CD14-positive monocyte (primary cell): ENCODE data around the gene PRSS16. TPM values are rescaled to one million over a fixed set of nuclear protein-coding genes. Genes with fewer than 3 reads are reported as not detected.

ENCODE experiments used
- DNase-seq, 3 donors: peaks; one replicate each; pipeline ENCODE4 v3.0.0-alpha.2; 2011 to 2022
- H2AFZ ChIP-seq: 2 replicates; pipeline ENCODE4 v1.6.0; 2012; ENCODE audit warnings: mild to moderate bottlenecking, low read depth, low read length, inconsistent platforms; ENCODE audit not compliant: insufficient read depth, poor library complexity, severe bottlenecking
- H3K27ac ChIP-seq, 2 donors: 1 replicate in 1 of 2; 2 replicates in 1 of 2; pipeline ENCODE4 v1.5.1; 2012 to 2013; ENCODE audit warnings: low read length in 2 of 2, control low read depth in 1 of 2, inconsistent platforms in 1 of 2, low read depth in 1 of 2, mild to moderate bottlenecking in 1 of 2
- H3K27me3 ChIP-seq, 2 donors: one replicate each; pipeline versions ENCODE4 v1.6.0 to v1.6.1; 2011 to 2013; ENCODE audit warnings: low read length in 2 of 2; ENCODE audit not compliant: control insufficient read depth in 2 of 2, insufficient read depth in 2 of 2
- H3K36me3 ChIP-seq, 2 donors: replicated peaks in 1 of 2; 1 replicate in 1 of 2; 2 replicates in 1 of 2; pipeline versions ENCODE4 v1.5.1 to v1.6.1; 2012 to 2013; ENCODE audit warnings: low read length in 2 of 2, control low read depth in 1 of 2, inconsistent platforms in 1 of 2, mild to moderate bottlenecking in 1 of 2; ENCODE audit not compliant: insufficient read depth in 2 of 2, control insufficient read depth in 1 of 2
- H3K4me1 ChIP-seq, 2 donors: 1 replicate in 1 of 2; 2 replicates in 1 of 2; pipeline versions ENCODE4 v1.5.1 to v1.6.1; 2012 to 2013; ENCODE audit warnings: low read length in 2 of 2, control low read depth in 1 of 2, inconsistent platforms in 1 of 2, mild to moderate bottlenecking in 1 of 2, moderate library complexity in 1 of 2; ENCODE audit not compliant: insufficient read depth in 2 of 2, control insufficient read depth in 1 of 2
- H3K4me2 ChIP-seq: replicated peaks from 2 replicates; pipeline ENCODE3; 2012; ENCODE audit warnings: low read length, moderate library complexity, mild to moderate bottlenecking; ENCODE audit not compliant: poor library complexity, severe bottlenecking; ENCODE audit errors: extremely low read depth
- H3K4me3 ChIP-seq, 3 experiments: fragments of 200-600 bp in 1 of 3; sonication (generic) in 1 of 3; replicated peaks in 1 of 3; 1 replicate in 2 of 3; 2 replicates in 1 of 3; pipeline ENCODE4 v1.5.1; 2011 to 2013; ENCODE audit warnings: low read length in 3 of 3, mild to moderate bottlenecking in 3 of 3, control low read depth in 2 of 3, low read depth in 2 of 3, inconsistent platforms in 1 of 3, moderate library complexity in 1 of 3
- H3K79me2 ChIP-seq: 2 replicates; pipeline ENCODE4 v1.6.0; 2012; ENCODE audit warnings: mild to moderate bottlenecking, control low read depth, inconsistent platforms, low read length, moderate library complexity; ENCODE audit not compliant: insufficient read depth
- H3K9ac ChIP-seq: 2 replicates; pipeline ENCODE4 v1.6.0; 2017; ENCODE audit warnings: low read length, mild to moderate bottlenecking; ENCODE audit not compliant: insufficient read depth, poor library complexity, severe bottlenecking
- H3K9me3 ChIP-seq, 2 donors: replicated peaks in 1 of 2; 1 replicate in 1 of 2; 2 replicates in 1 of 2; pipeline versions ENCODE4 v1.5.1 to v1.6.1; 2012 to 2013; ENCODE audit warnings: low read length in 2 of 2, control low read depth in 1 of 2; ENCODE audit not compliant: control insufficient read depth in 1 of 2, insufficient read depth in 1 of 2
- H4K20me1 ChIP-seq: 2 replicates; pipeline ENCODE4 v1.6.0; 2012; ENCODE audit warnings: mild to moderate bottlenecking, low read length, control low read depth, moderate library complexity; ENCODE audit not compliant: insufficient read depth
- H3K27ac Mint-ChIP-seq, 7 donors: one replicate each; pipeline ENCODE4 v1.8.0; 2020; ENCODE audit warnings: mild to moderate bottlenecking in 7 of 7, mixed read lengths in 7 of 7, moderate library complexity in 6 of 7, inconsistent platforms in 2 of 7
- H3K27me3 Mint-ChIP-seq, 3 donors: one replicate each; pipeline ENCODE4 v1.8.0; 2021 to 2022; ENCODE audit warnings: low read depth in 3 of 3, mild to moderate bottlenecking in 3 of 3, mixed read lengths in 3 of 3, moderate library complexity in 3 of 3, inconsistent platforms in 1 of 3
- H3K36me3 Mint-ChIP-seq, 2 donors: one replicate each; pipeline ENCODE4 v1.8.0; 2020; ENCODE audit warnings: mixed read lengths in 2 of 2, inconsistent platforms in 1 of 2, mild to moderate bottlenecking in 1 of 2
- H3K4me1 Mint-ChIP-seq: one replicate; pipeline ENCODE4 v1.8.0; 2020; ENCODE audit warnings: mild to moderate bottlenecking, mixed read lengths
- H3K4me3 Mint-ChIP-seq, 2 donors: one replicate each; pipeline ENCODE4 v1.8.0; 2020; ENCODE audit warnings: mild to moderate bottlenecking in 2 of 2, mixed read lengths in 2 of 2, moderate library complexity in 1 of 2
- H3K9me3 Mint-ChIP-seq, 7 donors: one replicate each; pipeline ENCODE4 v1.8.0; 2020 to 2022; ENCODE audit warnings: mixed read lengths in 7 of 7, mild to moderate bottlenecking in 6 of 7, moderate library complexity in 6 of 7, inconsistent platforms in 2 of 7
- WGBS: methylation state at CpG from one replicate; pipeline ENCODE4 v1.1.5; 2013; ENCODE audit warnings: missing lambda C conversion rate; ENCODE audit not compliant: insufficient coverage; 5-methylcytosine and 5-hydroxymethylcytosine counted together
- intact Hi-C, 2 donors: fragments of 100-400 bp; cut with micrococcal nuclease; formaldehyde crosslinking; loops; one replicate each; pipeline versions ENCODE4 v1.15.0 to v1.15.1; 2023
- polyA plus RNA-seq, 3 donors: library from polyadenylated mRNA; depleted of rRNA in 1 of 3; unstranded in 2 of 3; stranded (reverse) in 1 of 3; fragments of 300-500 nt in 2 of 3; fragments of >200 nt in 1 of 3; fragmentation: Illumina TruSeq in 2 of 3; gene quantifications; 1 replicate in 2 of 3; 2 replicates in 1 of 3; pipeline ENCODE4 v1.2.3, GENCODE V29; 2012 to 2021
- TF ChIP-seq, protein P1 (sequence below): fragments of 200-600 bp; IDR thresholded peaks from one replicate; pipeline ENCODE4 v1.8.0; 2022; ENCODE audit warnings: antibody characterized with exemption, mild to moderate bottlenecking

The PRSS16 gene
- polyA plus RNA-seq, 3 donors, result not detected

DNA sequence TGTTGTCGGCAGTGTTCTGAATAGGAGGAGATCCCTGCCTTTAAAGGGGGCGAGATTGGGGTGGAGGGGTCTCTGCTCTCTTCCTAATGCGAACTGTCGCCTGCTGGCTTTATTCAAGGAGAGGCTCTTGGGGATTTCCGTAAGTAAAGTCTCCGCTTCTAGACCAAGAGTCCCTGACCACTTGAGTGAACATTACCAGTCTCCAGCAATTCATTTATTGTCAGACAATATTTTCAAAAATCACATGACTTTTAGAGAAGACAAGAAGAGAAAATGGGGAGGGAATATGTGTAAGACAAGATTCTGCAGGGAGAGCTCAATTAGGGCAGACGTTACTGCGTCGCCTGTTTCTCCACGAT, 43.3 kb downstream of the PRSS16 start:
- WGBS, result 27% methylated on average over 4 of the region's 10 CpGs
- Histone ChIP-seq H3K36me3 (no peaks in the 10 kb centered on the region), H3K4me1 (no peaks in the 10 kb centered on the region), H3K9me3 (peaks cover 27 to 87% of the 10 kb centered on the region in 2 donors), H3K4me2 (no peak overlapping the region), H3K79me2 (no peaks in the 10 kb centered on the region), H2AFZ (no peak overlapping the region), H3K27ac (no peak overlapping the region), H3K27me3 (peaks cover 88 to 98% of the 10 kb centered on the region in 2 donors), H3K9ac (no peak overlapping the region), H4K20me1 (no peaks in the 10 kb centered on the region), H3K4me3 (no peak overlapping the region)
- Mint-ChIP-seq H3K27ac (no peak overlapping the region), H3K9me3 (peaks cover 30 to 89% (median 72%) of the 10 kb centered on the region in 7 donors), H3K36me3 (peaks cover 2 to 14% of the 10 kb centered on the region in 2 donors), H3K4me3 (peak overlapping the region in 1 of 2 donors; percentile 78), H3K4me1 (no peaks in the 10 kb centered on the region), H3K27me3 (peaks cover 85 to 93% (median 92%) of the 10 kb centered on the region in 3 donors)
- intact Hi-C loops, result loop anchor here in 1 of 2 donors (10.0 kb wide), 1 partner anchor 384 kb away; no protein-coding TSS in a partner anchor
- DNase-seq, result no peak
- TF ChIP-seq, protein P1, sequence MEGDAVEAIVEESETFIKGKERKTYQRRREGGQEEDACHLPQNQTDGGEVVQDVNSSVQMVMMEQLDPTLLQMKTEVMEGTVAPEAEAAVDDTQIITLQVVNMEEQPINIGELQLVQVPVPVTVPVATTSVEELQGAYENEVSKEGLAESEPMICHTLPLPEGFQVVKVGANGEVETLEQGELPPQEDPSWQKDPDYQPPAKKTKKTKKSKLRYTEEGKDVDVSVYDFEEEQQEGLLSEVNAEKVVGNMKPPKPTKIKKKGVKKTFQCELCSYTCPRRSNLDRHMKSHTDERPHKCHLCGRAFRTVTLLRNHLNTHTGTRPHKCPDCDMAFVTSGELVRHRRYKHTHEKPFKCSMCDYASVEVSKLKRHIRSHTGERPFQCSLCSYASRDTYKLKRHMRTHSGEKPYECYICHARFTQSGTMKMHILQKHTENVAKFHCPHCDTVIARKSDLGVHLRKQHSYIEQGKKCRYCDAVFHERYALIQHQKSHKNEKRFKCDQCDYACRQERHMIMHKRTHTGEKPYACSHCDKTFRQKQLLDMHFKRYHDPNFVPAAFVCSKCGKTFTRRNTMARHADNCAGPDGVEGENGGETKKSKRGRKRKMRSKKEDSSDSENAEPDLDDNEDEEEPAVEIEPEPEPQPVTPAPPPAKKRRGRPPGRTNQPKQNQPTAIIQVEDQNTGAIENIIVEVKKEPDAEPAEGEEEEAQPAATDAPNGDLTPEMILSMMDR, result no peak

DNA sequence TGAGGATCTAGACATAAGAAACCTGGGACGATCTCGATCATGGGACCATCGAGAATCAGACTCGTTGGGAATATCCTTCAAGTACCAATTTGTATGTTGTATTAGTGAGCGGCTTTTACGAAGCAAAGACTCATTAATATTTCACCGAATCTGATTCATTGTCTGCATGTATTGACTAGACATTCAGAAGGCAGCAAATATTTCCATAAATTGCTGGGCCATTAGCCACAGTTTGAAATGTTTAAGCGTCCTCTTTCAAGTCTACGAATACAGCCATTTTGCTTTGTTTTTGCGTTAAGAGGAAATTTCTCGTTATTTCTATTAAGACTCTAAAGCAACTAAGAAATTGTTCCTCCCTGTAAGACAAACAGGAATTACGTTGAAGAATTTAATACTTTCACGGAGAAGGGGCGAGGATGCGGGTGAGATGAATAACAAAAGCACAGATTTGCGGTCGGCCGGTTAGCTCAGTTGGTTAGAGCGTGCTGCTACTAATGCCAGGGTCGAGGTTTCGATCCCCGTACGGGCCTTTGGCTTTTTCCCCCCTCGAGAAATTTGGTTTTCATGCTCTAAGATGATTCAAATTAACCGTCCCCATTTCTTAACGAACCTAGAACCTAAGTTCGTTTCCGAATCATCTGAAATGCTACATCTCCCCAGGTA, 46.1 kb downstream of the PRSS16 start:
- Mint-ChIP-seq H3K27ac (no peak overlapping the region), H3K4me1 (no peaks in the 10 kb centered on the region), H3K27me3 (peaks cover 83 to 91% (median 90%) of the 10 kb centered on the region in 3 donors), H3K9me3 (peaks cover 22 to 85% (median 73%) of the 10 kb centered on the region in 7 donors), H3K4me3 (peak overlapping the region in 1 of 2 donors; percentile 63), H3K36me3 (peaks cover 2 to 14% of the 10 kb centered on the region in 2 donors)
- TF ChIP-seq, protein P1, result no peak
- Histone ChIP-seq H3K9me3 (peaks cover 33 to 88% of the 10 kb centered on the region in 2 donors), H3K36me3 (no peaks in the 10 kb centered on the region), H2AFZ (no peak overlapping the region), H3K27ac (no peak overlapping the region), H3K27me3 (peaks cover 92 to 98% of the 10 kb centered on the region in 2 donors), H3K4me2 (no peak overlapping the region), H4K20me1 (no peaks in the 10 kb centered on the region), H3K79me2 (no peaks in the 10 kb centered on the region), H3K4me1 (no peaks in the 10 kb centered on the region), H3K9ac (no peak overlapping the region), H3K4me3 (no peak overlapping the region)
- 14% methylated on average over 13 of the region's 28 CpGs for WGBS
- no peak for DNase-seq
- intact Hi-C loops, result loop anchor here in 1 of 2 donors (10.0 kb wide), 1 partner anchor 381 kb away; no protein-coding TSS in a partner anchor
